NAMALWA (cell line): ENCODE results near the gene ZNF784.
A peak's percentile ranks its signal among the peaks of the same experiment; 100 is the strongest.
"Not testable (repeated sequence)": the region's sequence is repeated elsewhere in the genome, so short reads cannot be mapped to it uniquely, and the experiment has no call there.

ENCODE experiments used
- DNase-seq: peaks from one replicate; pipeline ENCODE4 v3.0.0-alpha.2; 2015; ENCODE audit warnings: low spot score

Gene ZNF784

GRCh38 chr19:55583897-55584296, 40.5 kb downstream of the ZNF784 start:
- not testable (repeated sequence) for DNase-seq

- not testable (repeated sequence) for DNase-seq
Measured at GRCh38 chr19:55582284-55582683, 42.1 kb downstream of the ZNF784 start.

- no peak for DNase-seq
Measured at GRCh38 chr19:55581823-55582223, 42.5 kb downstream of the ZNF784 start.

DNA sequence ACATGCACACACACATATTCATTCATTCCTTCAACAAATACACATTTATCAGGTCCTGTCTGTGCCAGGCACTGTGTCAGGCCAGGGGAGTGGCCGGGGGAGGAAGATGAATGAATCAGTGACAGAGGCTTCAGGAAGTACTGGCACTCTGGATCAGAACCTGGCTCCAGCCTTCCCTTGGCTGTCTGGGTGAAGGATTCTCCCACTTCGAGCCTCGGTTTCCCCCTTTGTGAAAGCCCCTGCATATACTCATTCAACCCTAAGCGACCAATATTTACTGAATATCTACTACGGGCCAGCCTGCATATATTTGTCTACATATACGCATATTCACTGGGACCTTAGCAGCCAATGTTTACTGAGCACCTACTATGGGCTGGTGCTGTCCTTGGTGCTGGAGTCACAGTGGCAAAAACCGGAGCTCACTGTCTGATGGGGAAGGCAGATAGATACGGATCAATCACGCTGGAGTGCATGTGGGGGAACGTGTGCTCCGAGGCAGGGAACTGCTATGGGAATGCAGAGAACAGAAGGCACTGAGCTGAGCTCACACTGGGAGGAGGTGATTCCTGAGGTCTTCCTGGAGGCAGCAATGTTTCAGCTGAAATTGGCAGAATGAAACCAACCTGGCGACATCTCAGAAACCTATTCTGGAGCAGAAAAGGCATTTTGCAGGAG, 43.1 kb downstream of the ZNF784 start:
- peak; percentile 38 for DNase-seq

- DNase-seq, result peak; percentile 83
Measured at GRCh38 chr19:55580628-55581144, 43.7 kb downstream of the ZNF784 start, which contains the start of gene ZNF579. Gene ZNF579 (minus strand): TSS chr19:55580848. CDS start chr19:55579639, 1,209 bp downstream.

DNA sequence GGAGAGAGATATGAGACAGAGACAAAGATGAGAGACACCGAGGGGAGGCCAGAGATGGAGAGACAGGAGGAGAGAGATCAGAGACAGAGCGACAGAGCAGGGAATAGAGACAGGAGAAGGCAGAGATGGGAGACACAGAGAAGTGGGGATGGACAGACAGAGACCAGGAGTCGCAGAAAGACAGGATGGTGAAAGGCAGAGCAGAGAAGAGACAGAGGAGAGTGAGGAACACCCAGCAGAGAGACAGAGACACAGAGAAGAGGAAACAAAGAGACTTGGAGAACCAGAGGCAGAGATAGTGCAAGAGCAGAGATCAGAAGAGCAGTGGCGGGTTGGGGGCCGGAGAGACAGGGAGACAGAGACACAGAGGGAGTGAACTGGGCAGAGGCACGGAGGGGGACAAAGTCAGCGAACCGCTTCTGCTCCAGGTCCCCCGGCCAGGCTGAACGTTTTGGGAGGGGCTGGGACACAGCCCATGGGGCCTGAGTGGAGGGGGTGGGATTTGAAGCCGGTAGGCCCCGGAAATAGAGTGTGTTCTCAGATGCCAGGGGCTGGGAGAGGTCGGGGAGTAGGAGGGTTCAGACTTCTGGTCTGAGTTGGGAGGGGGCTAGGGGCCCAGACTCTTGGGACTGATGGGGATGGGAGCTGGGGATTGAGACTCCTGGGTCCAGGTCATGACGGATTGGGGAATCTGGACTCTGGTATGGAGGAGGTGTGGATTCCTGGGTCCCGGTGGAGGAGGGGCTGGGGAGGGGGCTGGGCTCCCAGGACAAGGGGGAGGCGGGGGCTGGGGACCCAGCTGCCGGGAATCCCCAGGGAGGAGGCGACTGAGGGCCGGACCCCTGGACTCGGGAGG, 44.4 kb downstream of the ZNF784 start:
- DNase-seq, result peak; percentile 53

DNA sequence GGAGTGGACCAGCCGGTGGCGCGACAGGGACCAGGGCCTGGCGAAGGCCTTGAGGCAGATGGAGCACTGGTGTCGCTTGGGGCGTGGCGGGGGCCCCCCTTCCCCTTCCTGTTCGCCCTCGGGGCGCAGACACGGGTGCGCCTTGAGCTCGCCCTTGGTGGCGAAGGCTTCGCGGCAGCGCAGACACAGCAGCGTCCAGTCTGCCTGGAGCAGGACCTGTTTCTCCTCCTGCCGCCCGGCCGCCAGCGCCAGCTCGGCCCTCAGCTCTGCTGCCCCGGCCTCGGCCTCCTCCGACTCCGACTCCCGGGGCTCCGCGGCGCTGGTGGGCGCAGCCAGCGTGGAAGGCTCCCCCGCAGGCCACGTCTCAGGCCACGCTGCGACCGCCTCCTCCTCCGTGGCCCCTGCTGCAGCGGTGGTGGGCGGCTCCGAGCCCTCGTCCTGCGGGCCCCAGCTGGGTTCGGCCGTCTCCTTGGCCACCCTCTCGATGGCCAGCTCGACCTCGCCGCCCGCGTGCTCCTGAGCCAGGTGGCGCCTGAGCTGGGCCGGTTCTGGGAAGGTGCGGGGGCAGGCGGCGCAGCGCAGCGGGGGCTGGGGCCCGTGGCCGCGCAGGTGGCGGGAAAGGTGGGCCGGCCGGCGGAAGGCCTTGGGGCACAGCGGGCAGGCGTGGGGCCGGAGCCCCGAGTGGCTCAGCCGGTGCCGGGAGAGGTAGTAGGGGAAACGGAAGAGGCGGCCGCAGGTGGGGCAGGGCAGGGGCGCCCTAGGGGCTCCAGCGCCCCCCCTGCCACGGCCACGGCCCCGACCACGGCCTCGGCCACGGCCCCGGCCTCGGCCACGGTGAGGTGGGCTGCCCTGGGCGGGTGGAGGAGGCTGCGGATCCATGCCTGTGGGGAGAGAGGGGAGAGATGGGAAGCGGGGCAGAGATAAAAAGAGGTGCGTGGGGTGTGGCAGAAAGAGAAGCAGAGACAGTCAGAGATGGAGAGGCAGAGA, 45.3 kb downstream of the ZNF784 start:
- DNase-seq, result no peak

DNA sequence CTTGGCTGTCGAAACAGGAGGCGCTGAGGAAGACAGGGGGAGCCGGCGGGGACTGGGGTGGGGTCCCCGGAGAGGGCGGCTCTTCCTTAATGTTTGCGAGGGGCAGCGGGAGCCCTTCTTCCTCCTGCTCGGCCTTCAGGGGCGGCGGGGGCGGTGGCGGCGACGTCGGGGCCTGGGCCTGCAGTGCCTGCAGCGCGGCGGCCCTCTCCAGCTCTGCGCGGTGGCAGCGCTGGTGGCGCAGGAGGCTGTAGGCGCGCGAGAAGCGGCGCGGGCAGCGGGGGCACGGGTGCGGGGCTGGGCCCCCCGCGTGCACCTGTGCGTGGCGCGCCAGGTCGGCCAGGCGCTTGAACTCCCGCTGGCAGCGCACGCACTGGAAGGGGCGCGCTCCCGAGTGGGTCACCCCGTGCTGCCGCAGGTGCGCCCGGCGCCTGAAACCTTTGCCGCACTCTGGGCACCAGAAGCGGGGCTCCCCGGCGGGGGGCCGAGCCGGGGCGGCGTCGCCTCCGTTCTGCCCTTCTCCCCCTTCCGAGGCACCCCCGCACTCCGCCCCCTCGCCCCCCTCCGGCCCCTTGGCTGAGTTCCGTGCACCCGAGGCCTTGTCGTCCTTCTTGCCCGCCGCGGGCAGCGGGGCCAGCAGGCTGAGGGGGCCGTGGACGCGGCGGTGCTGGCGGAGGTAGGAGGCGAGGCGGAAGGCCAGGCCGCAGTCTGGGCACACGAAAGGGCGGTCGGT, 46.2 kb downstream of the ZNF784 start:
- no peak for DNase-seq

GRCh38 chr19:55576746-55577145, 47.6 kb downstream of the ZNF784 start:
- no peak for DNase-seq

DNA sequence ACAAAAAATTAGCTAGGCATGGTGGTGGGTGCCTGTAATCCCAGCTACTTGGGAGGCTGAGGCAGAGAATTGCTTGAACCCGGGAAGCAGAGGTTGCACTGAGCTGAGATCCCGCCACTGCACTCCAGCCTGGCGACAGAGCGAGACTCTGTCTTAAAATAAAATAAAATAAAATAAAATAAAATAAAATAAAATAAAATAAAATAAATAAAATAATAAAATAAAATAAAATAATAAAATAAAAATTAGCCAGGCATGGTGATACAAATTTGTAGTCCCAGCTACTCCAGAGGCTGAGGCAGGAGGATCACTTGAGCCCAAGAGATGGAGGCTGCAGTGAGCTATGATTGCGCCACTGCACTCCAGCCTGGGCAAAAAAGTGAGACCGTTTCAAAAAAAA, 50.4 kb downstream of the ZNF784 start:
- not testable (repeated sequence) for DNase-seq
